Activated CD8-positive, alpha-beta T cell treated with anti-CD3 and anti-CD28 coated beads for 36 hours (primary cell): ENCODE data around the gene CRHR2. TPM values are rescaled to one million over a fixed set of nuclear protein-coding genes. Genes with fewer than 3 reads are reported as not detected.

Experiments
- ATAC-seq: fragments of 200-7000 bp; cut with Tn5 transposase; one replicate; pipeline ENCODE4 v1.10.0; 2021; ENCODE audit warnings: mild to moderate bottlenecking, moderate library complexity
- CTCF ChIA-PET: fragments of 350-600 bp; sonication (Branson Sonifier 250); formaldehyde crosslinking; loops from one replicate; lab custom pipeline; 2021; ENCODE audit warnings: antibody characterized with exemption; lab: Charles Lee
- POLR2A ChIA-PET: fragments of 350-600 bp; sonication (Branson Sonifier 250); formaldehyde crosslinking; loops from one replicate; lab custom pipeline; 2021; ENCODE audit warnings: antibody characterized with exemption; lab: Charles Lee
- DNase-seq: peaks from one replicate; pipeline ENCODE4 v3.0.0-alpha.2; 2020
- H3K27ac Mint-ChIP-seq: one replicate; pipeline ENCODE4 v1.8.0; 2021; ENCODE audit warnings: mild to moderate bottlenecking, mixed read lengths
- H3K27me3 Mint-ChIP-seq: one replicate; pipeline ENCODE4 v1.8.0; 2021; ENCODE audit warnings: mixed read lengths
- H3K36me3 Mint-ChIP-seq: one replicate; pipeline ENCODE4 v1.8.0; 2021; ENCODE audit warnings: low read depth, mixed read lengths
- H3K4me1 Mint-ChIP-seq: one replicate; pipeline ENCODE4 v1.8.0; 2021; ENCODE audit warnings: low read depth, mixed read lengths
- H3K4me3 Mint-ChIP-seq: one replicate; pipeline ENCODE4 v1.8.0; 2021; ENCODE audit warnings: mild to moderate bottlenecking, moderate library complexity, mixed read lengths
- H3K9me3 Mint-ChIP-seq: one replicate; pipeline ENCODE4 v1.8.0; 2021; ENCODE audit warnings: mixed read lengths
- intact Hi-C: fragments of 100-400 bp; cut with micrococcal nuclease; formaldehyde crosslinking; loops from one replicate; pipeline ENCODE4 v1.10.0; 2022
- total RNA-seq, 2 experiments: library from RNA; stranded (reverse); gene quantifications; one replicate each; pipeline ENCODE4 v1.2.3, GENCODE V29; 2021
- TF ChIP-seq, protein P1 (sequence below): fragments of 200-600 bp; IDR thresholded peaks from one replicate; pipeline ENCODE4 v1.8.0; 2022; ENCODE audit warnings: antibody characterized with exemption, mild to moderate bottlenecking

Gene CRHR2
- total RNA-seq, 2 experiments from 2014 or later, result not detected

DNA sequence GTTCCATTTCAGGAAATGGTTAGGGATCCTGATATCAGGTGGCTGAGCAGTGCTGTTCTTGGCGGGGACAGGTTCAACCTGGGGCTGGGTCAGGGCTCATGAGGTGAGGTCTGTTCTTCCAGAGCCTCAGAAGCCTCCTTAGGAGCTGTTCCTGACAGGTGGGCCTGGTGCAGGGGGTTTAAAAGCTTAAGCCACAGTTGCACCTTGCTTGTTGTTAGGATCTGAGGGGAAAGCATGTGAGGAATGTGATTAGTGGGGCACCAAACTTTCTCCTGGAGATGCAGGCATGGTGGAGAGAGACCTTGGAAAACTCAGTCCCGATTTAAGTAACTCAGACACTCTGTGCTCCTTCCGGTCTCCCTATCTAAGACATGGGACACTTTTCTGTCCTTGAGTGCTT is 18.7 kb upstream of the CRHR2 start:
- DNase-seq, result no peak
- intact Hi-C loops, result no loop called here
- Mint-ChIP-seq H3K27me3 (no peaks in the 10 kb centered on the region), H3K4me1 (peaks cover 3% of the 10 kb centered on the region), H3K36me3 (no peaks in the 10 kb centered on the region), H3K9me3 (no peaks in the 10 kb centered on the region), H3K4me3 (no peak overlapping the region), H3K27ac (no peak overlapping the region)
- POLR2A ChIA-PET, result no interaction called here
- ATAC-seq, result no peak
- TF ChIP-seq, protein P1, sequence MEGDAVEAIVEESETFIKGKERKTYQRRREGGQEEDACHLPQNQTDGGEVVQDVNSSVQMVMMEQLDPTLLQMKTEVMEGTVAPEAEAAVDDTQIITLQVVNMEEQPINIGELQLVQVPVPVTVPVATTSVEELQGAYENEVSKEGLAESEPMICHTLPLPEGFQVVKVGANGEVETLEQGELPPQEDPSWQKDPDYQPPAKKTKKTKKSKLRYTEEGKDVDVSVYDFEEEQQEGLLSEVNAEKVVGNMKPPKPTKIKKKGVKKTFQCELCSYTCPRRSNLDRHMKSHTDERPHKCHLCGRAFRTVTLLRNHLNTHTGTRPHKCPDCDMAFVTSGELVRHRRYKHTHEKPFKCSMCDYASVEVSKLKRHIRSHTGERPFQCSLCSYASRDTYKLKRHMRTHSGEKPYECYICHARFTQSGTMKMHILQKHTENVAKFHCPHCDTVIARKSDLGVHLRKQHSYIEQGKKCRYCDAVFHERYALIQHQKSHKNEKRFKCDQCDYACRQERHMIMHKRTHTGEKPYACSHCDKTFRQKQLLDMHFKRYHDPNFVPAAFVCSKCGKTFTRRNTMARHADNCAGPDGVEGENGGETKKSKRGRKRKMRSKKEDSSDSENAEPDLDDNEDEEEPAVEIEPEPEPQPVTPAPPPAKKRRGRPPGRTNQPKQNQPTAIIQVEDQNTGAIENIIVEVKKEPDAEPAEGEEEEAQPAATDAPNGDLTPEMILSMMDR, result no peak
- CTCF ChIA-PET, result interaction anchor here (1.0 to 6.4 kb wide), 3 partner anchors 26 to 238 kb away, joined by 3 to 42 read pairs (median 11); no protein-coding TSS in a partner anchor

DNA sequence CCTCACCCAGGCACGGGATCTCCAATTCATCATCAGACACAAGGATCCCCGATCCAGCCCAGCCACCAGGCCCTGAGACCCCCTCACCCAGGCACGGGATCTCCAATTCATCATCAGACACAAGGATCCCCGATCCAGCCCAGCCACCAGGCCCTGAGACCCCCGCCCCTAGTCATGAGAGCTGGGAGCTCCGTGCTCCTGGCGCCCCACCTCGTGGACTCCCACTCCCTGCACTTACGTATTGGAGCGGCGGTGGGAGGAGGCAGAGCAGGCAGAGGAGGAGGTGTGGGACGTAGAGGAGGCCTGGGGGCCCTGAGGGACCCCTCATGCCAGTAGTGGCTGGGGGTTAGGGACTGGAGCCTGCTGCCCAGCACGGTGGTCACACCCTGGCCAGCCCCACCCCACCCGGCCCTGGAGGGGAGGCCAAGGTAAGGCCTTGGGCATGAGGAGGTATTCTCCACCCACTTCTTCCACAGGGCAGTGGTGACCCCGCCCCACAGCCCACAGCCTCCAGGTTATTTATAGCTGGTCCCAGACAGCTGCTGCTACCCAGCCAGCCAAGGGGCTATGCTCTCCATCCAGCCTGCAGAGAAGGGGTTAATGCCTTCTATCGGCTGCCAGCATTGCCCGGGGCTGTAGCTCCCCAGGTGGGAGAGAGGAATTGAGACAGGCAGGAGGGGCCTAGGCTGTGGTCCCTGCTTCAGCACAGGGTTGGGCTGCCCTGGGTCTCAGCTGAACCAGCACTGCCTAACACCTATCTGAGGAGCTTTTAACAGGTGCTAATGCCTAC is 17.6 kb upstream of the CRHR2 start:
- no peaks in the 10 kb centered on the region for H3K36me3 Mint-ChIP-seq
- intact Hi-C loops, result no loop called here
- H3K4me1 Mint-ChIP-seq, result peaks cover 3% of the 10 kb centered on the region
- TF ChIP-seq, protein P1, result no peak
- DNase-seq (no peak), ATAC-seq (no peak)
- CTCF ChIA-PET, result interaction anchor here (0.8 to 6.4 kb wide), 2 partner anchors 18 to 39 kb away, joined by 3 to 42 read pairs; partner anchors contain the start of gene CRHR2
- H3K27ac Mint-ChIP-seq, result no peak overlapping the region
- no peaks in the 10 kb centered on the region for H3K27me3 Mint-ChIP-seq
- POLR2A ChIA-PET, result no interaction called here
- no peak overlapping the region for H3K4me3 Mint-ChIP-seq
- H3K9me3 Mint-ChIP-seq, result no peaks in the 10 kb centered on the region

DNA sequence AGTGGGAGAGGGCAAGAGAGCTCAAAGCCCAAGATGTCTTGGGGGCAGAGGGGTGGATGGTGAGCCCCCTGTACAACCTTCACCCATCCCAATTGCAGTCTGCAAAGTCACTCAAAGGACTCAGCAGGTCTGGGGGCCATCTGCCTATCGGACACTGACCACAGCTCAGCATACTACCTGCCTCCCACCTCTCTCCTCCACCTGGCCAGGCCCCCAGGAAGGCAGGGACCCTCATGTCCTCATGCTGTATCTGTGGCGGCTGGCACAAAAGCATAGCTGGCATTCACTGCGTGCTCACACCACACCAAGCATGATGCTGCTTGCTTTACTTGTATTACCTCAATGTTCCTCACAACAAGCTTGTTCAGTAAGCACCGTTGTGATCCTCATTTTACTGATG is 16.2 kb upstream of the CRHR2 start:
- intact Hi-C loops, result no loop called here
- Mint-ChIP-seq H3K36me3 (no peaks in the 10 kb centered on the region), H3K27me3 (no peaks in the 10 kb centered on the region), H3K9me3 (no peaks in the 10 kb centered on the region), H3K4me1 (peaks cover 3% of the 10 kb centered on the region), H3K4me3 (no peak overlapping the region), H3K27ac (no peak overlapping the region)
- DNase-seq (no peak), ATAC-seq (no peak)
- TF ChIP-seq, protein P1, result no peak
- CTCF ChIA-PET, result interaction anchor here (1.3 kb wide), 1 partner anchor 41 kb away, joined by 5 read pairs; no protein-coding TSS in a partner anchor
- POLR2A ChIA-PET, result no interaction called here

DNA sequence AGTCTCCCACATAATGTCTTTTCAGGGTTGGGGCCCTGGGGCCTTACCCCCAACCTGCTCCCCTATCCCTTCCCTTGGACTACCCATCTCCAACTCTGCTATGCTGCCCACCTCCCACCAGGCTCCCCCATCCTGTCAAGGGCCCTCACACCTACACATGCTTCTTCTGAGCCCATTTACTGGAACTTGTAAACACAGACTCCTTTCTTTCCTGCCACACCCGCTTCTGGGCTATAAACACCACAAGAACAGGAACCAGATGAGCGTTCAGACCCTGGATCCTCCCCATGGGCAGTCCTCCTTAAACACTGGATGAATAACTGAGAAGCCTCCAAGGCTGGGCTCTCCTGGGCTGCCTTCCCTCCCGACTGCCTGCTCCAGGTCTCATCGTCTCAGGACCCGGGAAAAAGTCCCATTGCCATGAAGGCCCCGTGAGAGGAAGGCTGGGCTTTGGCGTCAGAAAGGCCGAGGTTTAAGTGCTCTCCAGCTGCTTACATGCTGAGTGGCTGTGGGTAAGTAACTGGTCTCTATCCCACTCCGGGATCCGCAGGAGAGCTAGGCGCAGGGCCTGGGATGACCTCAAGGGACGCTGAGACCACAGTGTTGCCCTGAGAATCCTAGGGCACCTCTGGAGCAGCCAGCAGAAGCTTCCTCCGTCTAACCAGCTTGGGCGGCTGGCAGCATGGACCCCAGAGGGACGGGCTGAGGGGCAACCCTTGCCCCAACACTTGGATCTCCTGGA is 15.6 kb upstream of the CRHR2 start:
- DNase-seq, result no peak
- peaks cover 3% of the 10 kb centered on the region for H3K4me1 Mint-ChIP-seq
- POLR2A ChIA-PET, result no interaction called here
- H3K27me3 Mint-ChIP-seq, result no peaks in the 10 kb centered on the region
- CTCF ChIA-PET, result interaction anchor here (1.3 to 1.5 kb wide), 2 partner anchors 16 to 42 kb away, joined by 4 to 5 read pairs; partner anchors contain the start of gene CRHR2
- no peaks in the 10 kb centered on the region for H3K36me3 Mint-ChIP-seq
- TF ChIP-seq, protein P1, result no peak
- no peaks in the 10 kb centered on the region for H3K9me3 Mint-ChIP-seq
- H3K4me3 Mint-ChIP-seq, result no peak overlapping the region
- H3K27ac Mint-ChIP-seq, result no peak overlapping the region
- no peak for ATAC-seq
- intact Hi-C loops, result no loop called here
